Astrocyte of the cerebellum (primary cell): Measurements from ENCODE around the gene POLN.
A peak's percentile ranks its signal among the peaks of the same experiment; 100 is the strongest.

Experiments
- DNase-seq: peaks from one replicate; pipeline ENCODE4 v3.0.0-alpha.2; 2011; ENCODE audit warnings: low read depth
- H3K4me3 ChIP-seq: 2 replicates; pipeline ENCODE4 v1.5.1; 2011; ENCODE audit warnings: mild to moderate bottlenecking, low read depth, low read length, moderate library complexity
- in situ Hi-C: cut with HindIII; loops from 2 replicates; pipeline ENCODE4 v1.10.0; 2017; ENCODE audit warnings: low sequenced_read_pairs
- TF ChIP-seq, protein P1 (sequence below): IDR thresholded peaks from 2 replicates; pipeline ENCODE4 v1.5.1; 2012; ENCODE audit warnings: low read length, low read depth, moderate library complexity, mild to moderate bottlenecking; ENCODE audit errors: missing control alignments

POLN gene

GRCh38 chr4:2155246-2155645 is 86.7 kb downstream of the POLN start:
- no peak overlapping the region for H3K4me3 ChIP-seq
- no peak for DNase-seq
- in situ Hi-C loops, result no loop called here
- TF ChIP-seq, protein P1, sequence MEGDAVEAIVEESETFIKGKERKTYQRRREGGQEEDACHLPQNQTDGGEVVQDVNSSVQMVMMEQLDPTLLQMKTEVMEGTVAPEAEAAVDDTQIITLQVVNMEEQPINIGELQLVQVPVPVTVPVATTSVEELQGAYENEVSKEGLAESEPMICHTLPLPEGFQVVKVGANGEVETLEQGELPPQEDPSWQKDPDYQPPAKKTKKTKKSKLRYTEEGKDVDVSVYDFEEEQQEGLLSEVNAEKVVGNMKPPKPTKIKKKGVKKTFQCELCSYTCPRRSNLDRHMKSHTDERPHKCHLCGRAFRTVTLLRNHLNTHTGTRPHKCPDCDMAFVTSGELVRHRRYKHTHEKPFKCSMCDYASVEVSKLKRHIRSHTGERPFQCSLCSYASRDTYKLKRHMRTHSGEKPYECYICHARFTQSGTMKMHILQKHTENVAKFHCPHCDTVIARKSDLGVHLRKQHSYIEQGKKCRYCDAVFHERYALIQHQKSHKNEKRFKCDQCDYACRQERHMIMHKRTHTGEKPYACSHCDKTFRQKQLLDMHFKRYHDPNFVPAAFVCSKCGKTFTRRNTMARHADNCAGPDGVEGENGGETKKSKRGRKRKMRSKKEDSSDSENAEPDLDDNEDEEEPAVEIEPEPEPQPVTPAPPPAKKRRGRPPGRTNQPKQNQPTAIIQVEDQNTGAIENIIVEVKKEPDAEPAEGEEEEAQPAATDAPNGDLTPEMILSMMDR, result no peak

DNA sequence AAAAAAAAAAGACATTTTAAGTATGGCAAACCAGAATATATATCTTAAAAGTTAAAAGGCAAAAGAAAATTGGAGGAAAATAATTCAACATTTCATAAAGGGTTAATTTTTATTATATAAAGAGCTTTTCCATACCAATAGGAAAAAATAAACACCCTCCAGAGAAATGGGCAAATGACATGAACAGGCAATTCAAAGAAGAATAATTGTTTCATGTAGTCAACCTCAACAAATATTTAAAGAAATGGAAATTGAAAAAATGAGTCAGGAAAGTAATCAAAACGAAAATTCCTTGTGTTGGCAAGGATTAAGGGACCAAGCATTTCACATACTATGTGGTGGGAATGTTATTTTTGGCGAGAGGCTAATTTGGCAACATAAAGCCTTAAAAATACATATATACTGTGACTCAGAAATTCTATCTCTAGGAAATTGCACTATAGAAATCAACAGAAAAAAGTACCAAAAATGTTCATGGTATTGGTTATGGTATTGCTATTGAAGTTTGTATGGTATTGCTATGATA is 87.6 kb downstream of the POLN start:
- in situ Hi-C loops, result no loop called here
- TF ChIP-seq, protein P1, result no peak
- H3K4me3 ChIP-seq, result no peak overlapping the region
- no peak for DNase-seq

- in situ Hi-C loops, result no loop called here
- TF ChIP-seq, protein P1, result no peak
- H3K4me3 ChIP-seq, result no peak overlapping the region
- DNase-seq, result no peak
These were observed 90.4 kb downstream of the POLN start for GRCh38 chr4:2151544-2151943.

DNA sequence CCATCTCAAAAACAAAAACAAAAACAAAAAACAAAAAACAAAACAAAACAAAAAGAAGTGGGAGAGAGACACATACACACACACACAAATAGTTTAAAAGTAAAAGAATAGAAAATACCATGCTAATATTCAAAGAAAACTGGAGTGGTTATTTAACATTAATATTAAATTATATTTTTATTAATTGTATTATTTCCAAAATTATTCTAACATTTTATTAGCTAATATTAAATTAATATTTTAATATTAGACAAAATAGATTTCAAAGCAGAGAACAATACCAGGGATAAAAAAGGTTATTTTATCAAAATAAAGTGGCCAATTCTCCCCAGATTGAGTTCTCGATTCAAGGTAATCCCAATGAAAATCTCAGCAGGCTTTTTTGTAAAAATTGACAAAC is 91.8 kb downstream of the POLN start:
- TF ChIP-seq, protein P1, result no peak
- in situ Hi-C loops, result no loop called here
- H3K4me3 ChIP-seq, result no peak overlapping the region
- no peak for DNase-seq

- in situ Hi-C loops, result no loop called here
- TF ChIP-seq, protein P1, result no peak
- DNase-seq, result peak; percentile 32
- no peak overlapping the region for H3K4me3 ChIP-seq
These were observed 99.1 kb downstream of the POLN start for GRCh38 chr4:2142630-2143427.

GRCh38 chr4:2141762-2142451 is 100.0 kb downstream of the POLN start:
- no peak overlapping the region for H3K4me3 ChIP-seq
- TF ChIP-seq, protein P1, result no peak
- no peak for DNase-seq
- in situ Hi-C loops, result no loop called here
